HG03439 (cell line): ENCODE data around the gene ACLY.
"Not testable (repeated sequence)": the region's sequence is repeated elsewhere in the genome, so short reads cannot be mapped to it uniquely, and the experiment has no call there.

Experiments used
- ATAC-seq: cut with Tn5 transposase; IDR thresholded peaks from one replicate; pipeline ENCODE4 v1.9.1; 2021; ENCODE audit warnings: mild to moderate bottlenecking, moderate library complexity; ENCODE audit not compliant: unreplicated experiment

The ACLY gene

GRCh38 chr17:41912925-41913324 is 5.8 kb downstream of the ACLY start:
- ATAC-seq, result no peak

- ATAC-seq, result no peak
These were observed 7.9 kb downstream of the ACLY start for GRCh38 chr17:41910701-41911391.

GRCh38 chr17:41909088-41909487 is 9.7 kb downstream of the ACLY start:
- ATAC-seq, result no peak

GRCh38 chr17:41907633-41908539 is 10.9 kb downstream of the ACLY start:
- no peak for ATAC-seq

- no peak for ATAC-seq
These were observed 11.6 kb downstream of the ACLY start for GRCh38 chr17:41907185-41907556.

- no peak for ATAC-seq
These were observed 12.1 kb downstream of the ACLY start for GRCh38 chr17:41906465-41907184.

- no peak for ATAC-seq
These were observed 13.6 kb downstream of the ACLY start for GRCh38 chr17:41905172-41905571.

GRCh38 chr17:41904242-41904841 is 14.4 kb downstream of the ACLY start:
- no peak for ATAC-seq

- no peak for ATAC-seq
These were observed 17.1 kb downstream of the ACLY start for GRCh38 chr17:41901646-41902045.

- no peak for ATAC-seq
These were observed 22.0 kb downstream of the ACLY start for GRCh38 chr17:41896726-41897125.

GRCh38 chr17:41895617-41896016 is 23.1 kb downstream of the ACLY start:
- ATAC-seq, result no peak

- ATAC-seq, result no peak
These were observed 23.9 kb downstream of the ACLY start for GRCh38 chr17:41894791-41895331.

GRCh38 chr17:41893384-41893783 is 25.4 kb downstream of the ACLY start:
- ATAC-seq, result no peak

GRCh38 chr17:41892021-41892376 is 26.8 kb downstream of the ACLY start:
- no peak for ATAC-seq

- no peak for ATAC-seq
These were observed 27.4 kb downstream of the ACLY start for GRCh38 chr17:41891135-41892020.

- no peak for ATAC-seq
These were observed 30.3 kb downstream of the ACLY start for GRCh38 chr17:41888332-41888965.

- no peak for ATAC-seq
These were observed 33.0 kb downstream of the ACLY start for GRCh38 chr17:41885733-41886132.

GRCh38 chr17:41882756-41883155 is 36.0 kb downstream of the ACLY start:
- no peak for ATAC-seq

GRCh38 chr17:41880130-41880529 is 38.6 kb downstream of the ACLY start:
- ATAC-seq, result no peak

- ATAC-seq, result not testable (repeated sequence)
These were observed 44.5 kb downstream of the ACLY start for GRCh38 chr17:41874293-41874670.
